ENCODE measurements around the gene LY86.

LY86 gene

DNA sequence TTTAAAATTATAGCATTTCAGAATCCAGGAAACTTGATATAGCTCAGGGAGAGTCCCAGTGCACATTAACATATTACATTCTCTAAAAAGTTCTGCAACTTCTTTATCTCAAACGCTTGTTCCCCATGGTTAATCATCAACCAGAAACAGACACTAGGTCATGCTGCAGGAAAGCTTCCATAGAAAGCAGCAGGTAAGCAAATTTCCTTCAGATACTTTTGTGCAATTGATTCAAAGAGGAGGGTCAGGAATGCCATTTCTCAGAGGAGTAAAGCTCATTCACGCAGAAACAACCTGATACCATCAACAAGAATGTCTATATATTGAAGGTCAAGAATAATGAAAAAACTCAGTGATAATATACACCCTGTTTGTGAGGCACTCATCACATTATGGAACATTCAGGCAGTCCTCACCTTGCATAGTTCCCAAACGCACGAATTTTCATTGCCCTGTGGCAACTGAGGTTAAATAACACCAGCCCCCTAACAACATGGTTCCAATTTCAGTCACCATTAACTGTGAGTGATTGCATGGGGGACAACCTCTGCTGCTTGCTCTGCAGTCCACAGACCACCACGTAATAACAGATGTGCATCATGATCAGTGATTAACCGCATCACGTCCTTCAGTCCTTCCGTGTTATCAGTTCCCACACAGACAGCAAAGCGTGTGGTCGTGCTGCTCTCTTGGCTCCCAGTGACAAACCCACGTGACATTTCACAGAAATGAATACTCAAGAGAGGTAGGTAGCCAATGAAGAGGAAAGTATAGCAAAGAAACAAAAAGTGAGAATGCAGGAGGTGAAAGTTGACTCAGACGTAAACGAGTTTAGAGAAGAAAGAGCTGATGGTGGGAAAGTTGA is 95.7 kb downstream of the LY86 start:
- DNase-seq: no peak

DNA sequence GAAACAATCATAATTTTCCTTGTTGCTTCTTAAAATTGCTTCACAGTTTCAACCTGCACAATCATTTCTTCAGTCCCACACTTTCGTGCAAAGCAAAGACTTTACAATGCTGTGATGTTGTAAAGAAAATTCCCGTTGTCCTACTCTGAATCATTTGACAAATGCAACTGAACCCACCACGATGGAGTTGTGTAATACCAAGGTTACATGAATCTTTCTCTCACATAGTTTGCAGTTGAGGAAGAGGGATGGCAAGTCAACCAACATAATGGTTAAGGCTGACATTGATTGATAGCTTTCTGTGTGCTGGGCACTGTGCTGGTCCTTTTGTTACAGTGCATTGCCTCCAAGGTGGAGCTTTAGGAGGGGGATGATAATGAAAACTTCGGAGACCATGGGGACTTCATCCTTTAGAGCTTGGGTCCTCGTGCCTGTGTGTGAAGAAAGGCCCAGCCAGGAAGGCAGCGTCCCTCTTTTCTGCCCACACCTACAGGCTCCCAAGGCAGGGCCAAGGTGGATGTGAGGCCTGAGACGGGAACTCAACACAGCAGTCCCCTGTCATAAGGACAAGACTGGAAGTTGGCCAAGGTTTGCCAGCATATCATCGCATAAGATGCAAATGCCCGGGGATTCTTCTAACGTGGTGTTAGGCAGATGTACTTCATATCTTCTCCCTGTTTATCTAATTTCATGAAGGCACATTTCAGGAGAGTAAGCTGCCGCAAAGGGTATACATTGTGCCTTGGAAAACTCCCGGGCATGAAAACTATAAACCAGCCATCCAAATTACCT is 96.9 kb downstream of the LY86 start:
- DNase-seq: no peak

DNA sequence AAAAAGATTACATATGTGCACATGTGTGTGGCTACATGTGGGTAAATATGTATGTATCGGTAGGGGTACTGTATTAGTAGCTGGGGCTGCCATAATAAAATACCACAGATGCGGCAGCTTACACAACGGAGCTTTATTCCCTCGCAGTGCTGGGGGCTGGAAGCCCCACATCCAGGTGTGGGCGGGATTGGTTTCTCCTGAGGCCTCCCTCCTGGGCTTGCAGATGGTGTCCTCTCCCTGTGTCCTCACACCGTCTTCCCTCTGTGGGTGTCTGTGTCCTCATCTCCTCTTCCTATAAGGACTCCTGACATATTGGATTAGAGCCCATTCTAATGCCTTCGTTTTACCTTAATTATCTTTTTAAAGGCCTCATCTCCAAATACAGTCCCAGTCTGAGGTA is 97.7 kb downstream of the LY86 start:
- no peak for DNase-seq

DNA sequence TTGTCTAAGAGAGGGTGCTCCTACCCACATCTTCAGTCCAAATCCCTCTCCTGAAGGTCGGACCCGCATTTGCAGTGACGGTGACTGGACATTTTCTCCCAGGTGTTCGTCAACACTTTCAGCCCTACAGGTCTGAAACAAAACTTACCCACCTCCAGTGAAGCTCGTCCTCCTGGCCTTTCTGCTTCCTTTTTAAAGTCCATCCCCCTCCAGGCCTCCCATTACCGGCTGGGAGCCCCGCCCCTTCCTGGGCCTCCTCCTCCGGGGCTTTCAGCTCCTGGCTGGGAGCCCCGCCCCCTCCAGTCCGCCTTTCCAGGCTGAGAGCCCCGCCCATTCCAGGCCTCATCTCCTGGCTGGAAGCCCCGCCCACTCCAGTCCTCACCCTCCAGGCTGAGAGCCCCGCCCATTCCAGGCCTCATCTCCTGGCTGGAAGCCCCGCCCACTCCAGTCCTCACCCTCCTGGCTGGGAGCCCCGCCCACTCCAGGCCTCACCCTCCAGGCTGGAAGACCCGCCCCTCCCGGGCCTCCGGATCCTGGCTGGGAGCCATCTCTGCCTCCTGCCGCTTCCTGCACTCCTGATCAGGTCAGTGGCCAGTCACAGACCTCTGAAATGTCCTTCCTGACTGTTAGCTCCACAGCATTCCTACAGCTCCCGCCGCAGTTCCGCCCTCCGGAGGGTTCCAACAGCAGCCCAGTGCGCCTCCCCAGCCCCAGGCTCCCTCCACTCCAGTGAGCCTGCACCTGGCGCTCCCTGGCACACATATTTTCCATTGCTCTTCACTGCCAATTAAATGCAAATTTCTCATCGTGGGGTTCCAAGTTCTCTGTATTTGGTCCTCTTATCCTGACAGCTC is 98.5 kb downstream of the LY86 start:
- DNase-seq: peak in 1 of 2 donors; percentile 50

DNA sequence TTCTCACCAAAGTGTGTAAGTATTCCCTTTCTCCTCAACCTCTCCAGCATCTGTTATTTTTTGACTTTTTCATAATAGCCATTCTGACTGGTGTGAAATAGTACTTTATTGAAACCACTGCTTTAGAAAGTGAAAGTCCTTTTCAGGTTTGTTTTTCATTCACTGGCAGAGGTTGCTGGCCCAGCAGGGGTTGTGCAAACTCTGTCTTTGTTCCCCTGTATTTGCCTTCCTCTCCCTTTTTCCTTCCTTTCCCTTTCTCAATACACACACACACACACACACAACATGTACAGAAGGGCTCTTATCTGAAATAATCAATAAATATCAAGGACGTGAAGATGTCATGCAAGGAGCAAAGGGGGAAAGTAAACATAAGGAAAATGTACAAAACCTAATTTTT is 99.8 kb downstream of the LY86 start:
- DNase-seq: no peak

DNA sequence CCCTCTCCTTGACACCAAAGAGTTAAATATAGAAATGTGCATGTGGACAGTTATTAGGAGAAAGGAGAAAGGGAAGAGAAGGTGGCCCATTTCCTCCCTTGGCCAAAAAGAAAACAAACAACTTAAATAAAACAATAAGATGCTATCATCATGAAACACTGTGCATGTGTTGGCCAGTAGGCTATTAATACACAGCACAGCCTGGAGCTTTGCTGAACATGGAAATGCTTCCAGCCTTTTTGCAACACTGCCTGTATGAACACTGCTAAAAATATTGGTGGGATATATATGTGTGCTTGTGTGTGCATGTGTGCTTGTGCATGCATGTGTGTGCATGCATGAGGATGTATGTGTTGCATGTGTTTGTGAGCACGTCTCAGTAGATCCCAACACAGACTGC is 100.4 kb downstream of the LY86 start:
- no peak for DNase-seq

DNA sequence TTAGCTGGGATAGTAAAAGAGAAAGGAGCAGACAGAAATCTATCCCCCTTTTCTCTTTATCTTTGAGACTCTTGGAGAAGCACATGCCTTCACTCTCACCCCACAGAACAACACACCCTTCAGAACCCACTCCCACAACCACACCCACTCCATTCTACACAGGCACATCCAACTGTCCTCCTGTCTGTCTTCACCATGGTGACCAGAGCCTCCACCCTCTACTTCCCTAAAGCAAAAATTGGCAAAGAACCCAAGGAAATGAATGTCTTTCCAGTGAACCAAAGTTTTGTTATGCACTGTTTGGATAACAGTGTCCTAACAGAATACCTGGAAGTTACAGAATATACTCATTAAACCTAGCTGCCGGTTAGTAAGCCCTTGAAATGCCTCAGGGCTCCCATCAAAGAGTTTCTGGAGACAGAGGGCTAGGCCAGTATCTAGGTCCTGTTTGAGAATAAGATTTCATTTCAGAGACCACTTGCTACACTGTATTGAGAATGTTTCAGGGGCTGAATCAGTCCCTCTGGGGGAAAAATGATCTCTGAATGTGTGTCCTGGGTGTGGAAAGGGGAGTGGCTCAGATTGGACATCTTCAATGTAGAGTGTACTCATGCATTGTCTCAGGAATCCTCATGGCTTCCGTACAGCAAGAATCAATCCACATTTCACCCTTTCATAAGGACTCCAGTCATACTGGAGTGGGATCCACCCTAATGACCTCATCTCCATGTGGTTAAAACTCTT is 101.1 kb downstream of the LY86 start:
- no peak for DNase-seq

DNA sequence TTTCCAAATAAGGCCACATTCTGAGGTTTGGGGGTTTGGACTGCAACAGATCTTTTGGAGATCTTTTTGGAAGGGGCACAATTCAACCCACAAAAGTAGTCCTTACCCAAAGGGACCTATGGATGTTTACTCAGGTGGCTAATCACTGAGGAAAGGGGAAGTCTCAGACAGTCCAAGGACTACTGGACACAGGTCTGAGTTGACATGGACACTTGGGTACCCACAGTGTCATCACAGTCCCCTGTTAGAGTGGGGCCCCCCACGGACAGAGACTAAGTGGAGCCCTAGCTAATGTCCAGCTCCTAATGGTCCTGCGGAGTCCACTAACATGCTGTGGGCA is 101.6 kb downstream of the LY86 start:
- no peak for DNase-seq

DNA sequence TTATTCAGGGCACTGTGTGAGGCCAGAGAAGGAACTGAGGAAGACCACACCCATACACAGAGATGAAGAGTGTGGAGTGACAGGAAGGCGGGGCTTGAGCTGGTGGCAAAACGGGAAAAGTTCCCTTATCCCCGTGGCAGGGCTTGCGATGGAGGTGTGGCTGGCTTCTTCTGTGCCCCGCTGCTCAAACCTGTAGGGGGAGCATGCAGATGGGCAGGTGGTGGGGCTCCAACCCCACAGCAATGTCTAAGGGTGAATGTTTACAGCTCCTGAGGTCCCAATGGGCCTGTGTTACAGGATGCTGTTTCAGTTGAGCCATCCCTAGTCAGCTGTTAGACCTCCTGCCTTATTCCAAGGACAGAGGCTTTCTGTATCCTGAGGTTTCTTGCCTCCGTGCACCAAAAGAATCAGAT is 105.9 kb downstream of the LY86 start:
- DNase-seq: no peak

DNA sequence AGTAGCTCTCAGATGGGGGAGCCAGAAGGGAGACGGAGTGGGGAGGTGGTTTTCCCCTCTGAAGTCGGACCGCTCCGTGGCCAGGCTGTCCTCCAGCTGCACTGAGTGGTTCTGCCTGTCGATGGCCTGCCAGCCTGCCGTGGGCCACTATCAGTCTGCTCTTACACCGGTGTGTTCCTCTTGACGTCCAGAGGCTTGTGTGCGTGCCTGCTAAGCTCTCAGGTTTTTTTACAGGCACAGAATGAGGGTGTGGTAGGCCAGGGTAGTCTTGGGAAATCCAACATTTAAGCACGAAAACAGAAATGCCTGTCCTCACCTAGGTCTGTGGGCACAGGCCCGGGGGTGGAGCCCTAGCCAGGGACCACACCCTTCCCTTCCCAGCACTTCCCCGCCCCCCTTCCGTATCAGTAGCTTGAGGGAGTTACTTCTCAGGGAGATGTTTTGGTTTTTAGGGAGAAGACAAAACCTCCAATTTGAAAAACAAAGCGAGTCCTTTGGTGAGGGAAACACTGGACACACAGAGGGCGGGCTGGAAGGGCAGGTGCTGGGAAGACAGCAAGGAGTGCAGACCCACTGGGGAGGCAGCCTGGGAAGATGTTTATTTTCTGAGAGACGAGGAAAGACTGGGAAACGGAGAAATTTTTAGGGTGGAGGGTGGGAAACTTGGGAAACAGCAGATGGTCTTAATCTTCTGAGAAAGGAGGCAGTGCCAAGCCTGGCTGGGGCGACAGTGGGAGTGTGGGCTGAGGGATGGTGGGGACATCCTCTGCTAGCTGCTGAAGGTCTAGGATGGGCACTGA is 106.5 kb downstream of the LY86 start:
- DNase-seq: no peak

DNA sequence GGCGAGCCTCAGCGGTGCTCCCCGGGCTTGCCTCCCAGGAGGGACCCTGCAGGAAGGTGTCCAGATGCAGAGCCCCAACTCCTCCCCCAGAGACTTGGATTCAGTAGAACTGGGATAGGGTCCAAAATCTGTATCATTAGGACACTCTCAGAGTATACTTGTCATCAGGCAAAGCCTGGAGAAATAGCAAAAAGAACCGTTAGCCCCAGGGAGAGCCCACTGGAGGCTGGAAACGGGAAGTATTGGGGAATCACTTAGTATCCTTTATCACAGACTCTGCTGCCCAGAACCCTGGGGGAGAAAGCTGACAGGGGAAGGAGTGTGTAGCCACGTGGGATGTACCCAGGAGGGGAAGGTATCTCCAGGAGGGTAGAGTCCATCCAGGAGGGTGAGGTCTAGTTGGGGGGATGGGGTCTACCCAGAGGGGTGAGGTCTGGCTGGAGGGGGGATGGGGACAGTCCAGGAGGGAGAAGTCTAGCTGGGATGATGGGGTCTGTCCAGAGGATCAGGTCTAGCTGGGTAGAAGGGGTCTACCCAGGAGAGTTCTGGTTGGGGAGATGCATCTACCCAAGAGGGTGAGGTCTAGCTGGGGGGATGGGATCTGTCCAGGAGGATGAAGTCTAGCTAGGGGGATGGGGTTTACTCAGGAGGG is 107.2 kb downstream of the LY86 start:
- no peak for DNase-seq

DNA sequence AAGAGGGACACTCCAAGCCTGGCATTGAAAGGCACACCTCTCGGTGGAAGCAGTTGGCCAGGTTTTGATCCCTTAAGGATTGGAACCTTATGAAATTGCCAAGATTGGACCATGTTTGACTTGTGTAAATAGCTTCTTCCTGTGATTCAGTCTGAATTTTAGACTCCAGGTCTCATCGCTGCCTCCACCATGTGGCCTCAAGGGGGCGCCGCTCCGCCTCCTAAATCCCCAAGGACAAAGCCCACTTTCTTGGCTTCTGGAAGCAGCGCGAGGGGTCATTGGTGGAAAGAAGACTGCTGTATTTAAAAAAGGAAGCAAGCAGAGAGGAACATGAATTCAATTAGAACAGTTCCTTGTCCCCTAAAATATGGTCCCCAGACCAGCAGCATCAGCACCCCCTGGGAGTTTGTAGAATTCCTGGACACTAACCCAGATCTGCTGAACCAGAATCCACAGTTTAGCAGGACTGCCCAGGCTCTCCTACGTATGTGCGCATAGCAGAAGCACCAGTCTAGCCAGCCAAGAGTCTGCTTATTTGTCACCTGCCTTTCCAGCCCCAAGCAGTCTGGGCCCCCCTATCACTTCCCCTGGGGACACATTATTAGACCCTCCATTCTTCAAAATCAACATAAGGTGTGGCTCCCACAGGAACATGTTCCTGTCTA is 108.5 kb downstream of the LY86 start:
- no peak for DNase-seq

DNA sequence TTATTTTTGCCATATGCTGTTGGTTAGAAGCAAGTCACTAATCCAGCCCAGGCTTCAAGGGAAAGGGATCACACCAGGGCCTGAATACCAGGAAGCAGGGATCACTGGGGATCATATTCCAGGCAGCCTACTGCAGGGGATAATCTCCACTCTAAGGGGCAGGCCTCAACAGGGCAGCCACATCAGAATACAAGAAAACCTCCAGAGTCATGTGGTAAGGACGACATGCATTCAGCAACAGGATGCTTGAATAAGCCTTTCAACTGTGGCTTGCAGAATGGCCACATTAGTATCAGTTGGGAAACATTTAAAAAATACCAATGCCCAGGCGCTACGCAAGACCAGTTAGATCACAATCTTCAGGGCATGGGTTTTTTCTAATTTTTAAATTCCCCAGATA is 109.1 kb downstream of the LY86 start:
- DNase-seq: no peak

DNA sequence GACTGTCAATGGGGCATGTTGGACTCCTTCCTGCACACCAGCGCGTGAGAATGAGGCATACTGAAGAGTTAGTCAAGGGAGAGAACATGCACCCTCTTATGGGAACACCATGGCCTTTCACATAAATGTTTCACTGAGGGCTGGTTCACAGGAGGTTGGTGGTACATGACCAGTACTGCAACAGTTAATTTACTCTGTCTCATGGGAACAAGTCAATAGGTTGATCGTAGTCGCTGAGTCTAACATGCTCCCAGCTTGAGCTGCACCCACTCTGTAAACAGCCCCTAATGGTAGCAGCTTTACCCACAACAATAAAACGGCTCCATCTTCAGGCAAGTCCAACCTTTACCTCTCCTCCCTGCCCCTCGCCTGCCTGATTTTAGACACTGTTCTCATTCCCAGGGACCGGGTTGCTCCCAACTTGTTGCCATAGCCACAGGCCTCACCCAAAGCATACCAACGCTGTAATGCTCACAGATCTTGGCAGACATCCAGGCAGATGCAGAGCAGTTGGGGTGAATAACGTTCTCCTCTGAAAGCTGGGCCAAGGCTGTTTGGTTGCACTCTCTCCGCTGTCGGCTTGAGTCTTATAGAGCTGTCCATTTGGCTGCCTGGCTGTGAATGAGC is 111.3 kb downstream of the LY86 start:
- DNase-seq: no peak

DNA sequence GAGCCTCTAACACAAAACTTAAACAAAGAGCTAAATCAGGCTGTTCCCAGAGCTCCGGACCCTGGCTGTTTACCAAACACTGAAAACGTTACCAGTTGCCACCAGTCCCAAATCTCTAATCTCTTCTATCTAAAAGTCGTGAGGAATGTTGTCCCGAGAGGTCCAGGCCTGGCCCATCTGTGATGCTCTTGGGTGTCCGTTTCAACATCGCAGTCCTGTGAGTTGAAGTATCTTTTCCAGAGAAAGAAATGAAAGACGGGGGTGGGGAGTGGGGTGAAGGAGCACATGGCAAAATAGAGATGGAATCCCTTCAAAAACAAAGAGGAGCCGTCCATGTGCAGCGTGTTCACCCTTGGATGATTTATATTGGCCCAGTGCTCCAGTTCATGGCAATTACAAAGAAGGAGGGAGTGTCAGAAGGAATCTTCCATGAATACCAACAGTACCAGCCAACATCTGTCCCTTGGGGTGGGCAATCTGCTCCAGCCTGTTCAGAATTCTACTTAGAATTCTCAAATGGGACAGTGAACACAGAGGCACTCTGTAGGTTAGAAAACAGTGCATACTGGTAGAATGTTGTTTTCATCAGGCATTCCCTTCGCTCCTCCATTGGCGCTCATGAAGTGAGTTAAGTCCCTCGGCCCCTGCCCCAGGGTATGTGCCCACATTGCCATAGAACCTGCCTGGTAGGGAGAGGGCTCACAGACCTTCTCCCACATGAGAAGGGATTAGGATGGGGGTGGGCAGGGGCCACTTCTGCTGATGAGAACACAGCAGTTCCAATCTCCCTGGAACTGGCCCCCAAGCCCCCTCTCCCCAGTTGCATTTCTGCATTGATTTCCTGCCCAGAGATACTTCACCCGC is 112.1 kb downstream of the LY86 start:
- no peak for DNase-seq

DNA sequence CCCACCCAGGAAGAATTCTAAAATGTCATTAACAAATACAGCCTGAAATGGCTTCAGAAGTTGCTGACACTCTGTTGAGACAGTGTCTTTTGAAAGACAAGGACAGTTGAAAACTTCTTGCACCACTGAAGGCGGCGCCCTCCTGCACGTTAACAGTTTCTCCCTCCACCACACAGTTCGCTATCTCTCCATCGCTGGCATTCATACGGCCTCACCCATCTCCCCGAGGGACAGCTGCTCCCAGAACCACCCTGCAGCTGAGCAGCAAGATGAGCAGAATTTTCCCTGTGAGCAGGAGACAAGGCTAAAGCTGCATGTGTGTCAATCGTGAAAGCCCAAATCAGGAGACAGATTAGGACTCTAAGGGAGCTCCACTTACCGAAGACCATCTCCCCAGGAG is 113.3 kb downstream of the LY86 start:
- DNase-seq: no peak

DNA sequence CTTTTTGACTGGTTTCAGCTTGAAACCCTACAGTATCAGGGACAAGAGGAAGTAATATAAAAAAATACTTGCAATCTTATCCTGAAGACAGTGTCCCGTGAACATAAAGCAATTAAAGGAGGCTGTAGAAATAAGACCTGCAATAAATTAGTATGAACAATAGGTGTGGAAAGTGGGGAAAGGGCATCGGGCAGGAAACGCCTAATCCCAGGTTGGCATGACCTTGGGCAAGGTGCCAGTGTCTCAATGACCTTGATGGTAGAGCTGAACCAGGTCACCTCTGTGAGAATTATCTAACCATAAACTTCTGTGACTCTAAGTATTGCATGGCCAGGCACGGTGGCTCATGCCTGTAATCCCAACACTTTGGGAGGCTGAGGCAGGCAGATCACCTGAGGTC is 115.2 kb downstream of the LY86 start:
- DNase-seq: no peak
